GM18907 (cell line): ENCODE measurements around the gene TWSG1.

Source experiments
- ATAC-seq: cut with Tn5 transposase; IDR thresholded peaks from one replicate; pipeline ENCODE4 v1.9.1; 2021; ENCODE audit warnings: mild to moderate bottlenecking, moderate library complexity; ENCODE audit not compliant: unreplicated experiment

TWSG1 gene

DNA sequence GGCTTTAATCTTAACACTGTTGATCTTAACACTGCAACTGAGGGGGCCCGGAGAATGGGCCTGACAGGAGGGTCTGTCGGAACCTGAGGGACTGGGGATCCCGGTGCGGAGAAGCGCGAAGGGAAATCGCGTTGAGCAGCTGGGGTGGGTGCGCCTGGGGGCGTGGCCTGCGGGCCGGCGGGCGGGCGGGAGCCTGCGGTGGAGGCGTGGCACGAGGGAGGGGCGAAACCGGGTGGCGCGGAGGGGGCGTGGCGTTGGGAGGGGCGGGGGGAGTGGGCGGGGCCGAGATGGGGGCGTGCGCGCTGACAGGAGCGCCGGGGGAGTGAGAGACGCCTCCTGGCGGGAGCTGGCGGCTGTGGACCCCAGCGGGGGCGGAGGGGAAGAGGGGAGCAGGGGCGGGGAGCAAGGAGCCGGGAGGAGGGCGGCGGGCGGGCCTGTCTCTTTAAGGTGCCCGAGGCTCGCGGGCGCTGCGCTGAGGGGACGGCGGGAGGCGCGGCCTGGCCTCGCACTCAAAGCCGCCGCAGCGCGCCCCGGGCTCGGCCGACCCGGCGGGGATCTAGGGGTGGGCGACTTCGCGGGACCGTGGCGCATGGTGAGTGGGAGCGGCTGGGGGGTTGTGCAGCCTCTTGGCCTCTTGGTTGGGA is at the start of gene TWSG1:
TWSG1 (plus strand) TSS at position 445 of the 644 bp plus-strand sequence. CDS start 2,457 bp downstream, outside the sequence.
- peak; percentile 81 for ATAC-seq

DNA sequence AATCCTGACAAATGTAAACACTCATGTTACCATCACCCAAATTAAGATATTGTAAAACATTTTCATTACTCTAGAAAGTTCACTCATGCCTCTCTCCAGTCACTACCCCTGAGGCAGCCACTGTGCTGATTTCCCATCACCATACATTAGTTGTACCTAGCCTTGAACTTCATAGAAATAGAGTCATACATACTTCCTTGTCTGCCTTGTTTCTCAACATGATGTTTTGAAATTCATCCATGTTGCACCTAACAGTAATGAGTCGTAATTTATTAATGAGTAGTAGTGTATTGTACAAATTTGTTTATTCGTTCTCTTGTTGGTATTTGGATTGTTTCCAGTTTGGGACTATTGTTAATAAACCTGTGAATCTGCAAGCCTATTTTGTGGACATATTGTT is 49.0 kb upstream of the TWSG1 start:
- ATAC-seq, result no peak

DNA sequence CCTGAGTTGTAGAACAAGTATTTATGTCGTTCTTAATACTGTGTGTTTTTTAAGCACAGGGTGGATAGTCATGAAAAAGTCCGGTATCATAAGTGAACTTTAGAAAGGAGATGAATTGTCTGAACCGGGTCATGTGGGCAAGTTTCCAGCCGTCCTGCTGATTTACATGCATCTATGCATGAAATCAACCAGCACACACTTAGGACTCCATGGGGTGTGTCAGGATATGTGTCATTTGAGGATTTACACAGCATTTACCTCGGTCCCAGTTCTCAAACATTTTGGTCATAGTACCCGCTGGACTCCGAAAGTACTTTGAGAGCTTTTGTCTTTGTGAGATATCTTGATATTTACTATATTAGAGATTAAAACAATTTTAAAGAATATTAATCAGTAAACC is 47.5 kb upstream of the TWSG1 start:
- no peak for ATAC-seq

DNA sequence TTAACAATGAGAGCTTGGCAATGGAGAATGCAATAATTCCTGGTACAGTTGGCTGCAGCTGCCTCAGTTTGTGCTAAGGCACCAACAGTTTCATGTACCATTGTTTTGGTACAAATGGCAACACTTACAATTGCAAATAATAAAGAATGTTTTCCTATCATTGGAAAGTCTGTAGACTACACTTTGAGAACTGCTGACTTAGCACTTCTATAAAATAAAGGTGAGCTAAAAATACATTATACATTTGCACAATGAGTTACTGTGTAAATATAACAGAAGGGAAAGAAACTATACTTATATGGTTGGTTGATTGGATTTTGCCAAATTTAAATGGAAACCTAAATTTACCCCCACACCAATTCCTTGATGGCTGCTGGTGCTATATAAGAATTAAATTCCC is 44.9 kb upstream of the TWSG1 start:
- ATAC-seq, result no peak

DNA sequence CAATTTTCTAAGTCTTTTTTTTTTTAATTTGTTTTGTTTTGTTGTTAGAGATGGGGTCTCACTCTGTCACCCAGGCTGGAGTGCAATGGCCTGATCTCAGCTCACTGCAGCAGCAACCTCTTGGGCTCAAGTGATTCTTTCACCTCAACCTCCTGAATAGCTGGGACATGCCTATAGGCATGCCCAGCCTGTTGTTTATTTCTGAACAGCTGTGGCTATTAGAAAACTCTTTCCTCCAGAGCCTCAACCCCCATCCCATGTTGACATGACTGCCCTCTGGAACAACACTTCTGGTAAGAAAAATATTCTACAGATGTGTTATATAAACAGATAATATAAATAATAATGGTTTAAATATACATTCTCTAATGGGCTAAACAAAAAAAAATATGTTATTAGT is 44.4 kb upstream of the TWSG1 start:
- ATAC-seq, result no peak

DNA sequence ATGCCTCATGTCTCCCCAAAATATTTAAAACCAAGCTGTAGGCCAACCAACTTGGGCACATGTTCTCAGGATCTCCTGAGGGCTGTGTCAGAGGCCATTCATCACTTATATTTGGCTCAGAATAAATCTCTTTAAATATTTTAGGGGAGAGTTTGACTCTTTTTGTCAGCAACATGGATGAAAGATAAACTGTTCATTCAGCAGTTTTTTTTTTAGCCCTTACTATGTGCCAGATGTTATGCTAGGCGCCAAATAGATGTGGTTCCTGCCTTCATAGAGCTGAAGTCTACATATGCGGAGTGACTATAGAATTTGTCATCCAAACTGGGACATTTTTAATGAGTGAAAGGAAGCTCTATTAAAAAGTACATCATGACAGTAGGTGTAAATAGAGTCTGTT is 42.5 kb upstream of the TWSG1 start:
- ATAC-seq, result no peak

DNA sequence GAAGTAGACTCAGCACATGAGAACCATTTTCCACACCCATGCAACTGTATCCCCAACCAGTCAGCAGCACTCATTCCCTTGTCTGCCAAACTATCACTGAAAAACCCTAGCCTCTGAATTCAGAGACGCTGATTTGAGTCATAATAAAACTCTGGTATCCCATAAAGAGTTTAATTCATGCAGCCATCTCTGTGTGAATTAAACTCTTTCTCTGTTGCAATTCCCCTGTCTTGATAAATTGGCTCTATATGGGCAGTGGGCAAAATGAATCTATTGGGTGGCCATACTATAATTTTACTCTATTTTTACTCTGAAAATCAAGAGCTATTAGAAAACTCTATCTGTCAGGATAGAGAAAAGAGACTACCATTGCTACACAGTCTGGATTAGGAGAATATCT is 40.6 kb upstream of the TWSG1 start:
- ATAC-seq, result no peak

DNA sequence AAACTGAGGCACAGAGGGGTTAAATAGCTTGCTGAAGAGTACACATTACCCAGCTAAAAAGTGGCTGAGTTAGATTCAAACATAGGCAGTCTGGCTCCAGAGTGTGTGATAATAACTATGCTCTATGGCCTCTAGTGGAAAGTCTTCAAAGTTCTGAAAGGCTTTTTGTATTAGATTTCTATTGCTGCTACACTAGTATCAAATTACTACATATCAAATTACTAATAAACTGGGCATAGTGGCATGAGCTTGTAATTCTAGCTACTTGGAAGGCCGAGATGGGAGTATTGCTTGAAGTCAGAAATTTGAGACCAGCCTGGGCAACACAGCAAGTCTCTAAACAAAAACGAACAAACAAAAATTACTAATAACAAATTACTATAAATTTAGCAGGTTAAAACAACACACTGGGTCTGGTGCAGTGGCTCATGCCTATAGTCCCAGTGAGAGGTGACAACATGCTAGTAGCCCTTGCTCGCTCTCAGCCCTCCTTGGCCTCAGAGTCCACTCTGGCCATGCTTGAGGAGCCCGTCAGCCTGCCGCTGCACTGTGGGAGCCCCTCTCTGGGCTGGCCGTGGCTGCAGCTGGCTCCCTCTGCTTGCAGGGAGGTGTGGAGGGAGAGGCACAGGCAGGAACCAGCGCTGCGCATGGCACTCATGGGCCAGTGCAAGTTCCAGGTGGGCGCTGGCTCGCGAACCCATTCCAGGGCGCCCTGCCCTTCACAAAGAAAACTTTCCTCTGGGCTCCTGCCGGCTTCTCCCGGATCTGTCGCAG is 38.2 kb upstream of the TWSG1 start:
- no peak for ATAC-seq

DNA sequence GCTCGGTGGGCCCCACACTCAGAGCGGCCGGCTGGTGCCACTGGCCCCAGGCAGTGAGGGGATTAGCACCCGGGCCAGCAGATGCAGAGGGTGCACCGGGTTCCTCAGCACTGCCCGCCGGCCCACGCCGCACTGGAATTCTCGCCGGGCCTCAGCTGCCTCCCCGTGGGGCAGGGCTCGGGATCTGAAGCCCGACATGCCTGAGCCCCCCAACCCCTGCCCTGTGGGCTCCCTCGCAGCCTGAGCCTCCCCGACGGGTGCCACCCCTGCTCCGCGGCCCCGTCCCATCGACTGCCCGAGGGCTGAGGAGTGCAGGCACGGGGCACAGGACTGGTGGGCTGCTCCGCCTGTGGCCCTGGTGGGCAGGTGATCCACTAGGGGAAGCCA is 37.6 kb upstream of the TWSG1 start:
- ATAC-seq, result no peak

DNA sequence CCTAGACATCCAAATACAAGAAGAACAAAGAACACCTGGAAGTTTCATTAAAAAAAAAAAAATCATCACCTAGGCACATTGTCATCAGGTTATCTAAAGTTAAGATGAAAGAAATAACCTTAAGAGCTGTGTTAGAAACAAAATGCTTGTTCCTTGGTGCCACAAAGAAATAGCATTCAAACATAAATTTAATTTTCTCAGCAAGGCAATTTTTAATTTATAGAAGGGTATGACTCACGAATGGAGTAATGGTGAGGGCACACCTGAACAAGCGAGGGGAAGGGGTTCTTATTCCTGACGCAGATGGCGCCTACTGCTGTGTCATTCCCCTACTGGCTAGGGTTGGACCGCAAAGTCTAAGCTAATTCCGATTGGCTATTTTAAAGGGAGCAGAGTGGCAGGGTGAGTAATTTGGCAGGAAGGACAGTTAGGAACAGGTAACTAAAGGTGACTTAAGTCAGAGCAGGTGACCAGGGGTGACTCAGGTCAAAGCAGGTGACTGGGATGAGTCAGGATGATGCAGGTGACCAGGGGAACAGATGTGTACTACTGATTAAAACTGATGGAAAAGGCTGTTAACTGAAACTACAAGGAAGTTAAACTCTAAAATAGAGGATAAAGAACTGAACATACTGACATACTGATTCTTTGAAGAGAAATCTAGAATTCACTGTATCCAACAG is 30.0 kb upstream of the TWSG1 start:
- ATAC-seq, result no peak

DNA sequence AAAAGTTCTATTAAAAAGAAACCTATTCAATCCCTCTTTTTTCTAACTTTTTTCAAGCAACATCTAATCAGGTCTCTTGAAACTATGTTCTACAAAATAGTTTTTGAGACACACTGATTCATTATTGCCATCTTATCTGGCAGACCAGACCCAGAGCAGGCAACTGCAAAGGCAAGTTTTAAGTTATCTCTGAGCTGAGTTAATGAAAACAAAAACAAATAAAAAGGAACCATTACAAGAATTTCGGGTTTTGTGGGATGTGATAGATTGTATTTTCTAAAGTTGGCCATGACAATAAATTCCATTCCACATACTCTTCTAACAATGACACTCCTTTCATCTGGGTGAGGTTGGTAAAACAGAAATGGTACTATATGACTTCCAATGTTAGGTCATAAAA is 15.2 kb upstream of the TWSG1 start:
- ATAC-seq, result no peak

DNA sequence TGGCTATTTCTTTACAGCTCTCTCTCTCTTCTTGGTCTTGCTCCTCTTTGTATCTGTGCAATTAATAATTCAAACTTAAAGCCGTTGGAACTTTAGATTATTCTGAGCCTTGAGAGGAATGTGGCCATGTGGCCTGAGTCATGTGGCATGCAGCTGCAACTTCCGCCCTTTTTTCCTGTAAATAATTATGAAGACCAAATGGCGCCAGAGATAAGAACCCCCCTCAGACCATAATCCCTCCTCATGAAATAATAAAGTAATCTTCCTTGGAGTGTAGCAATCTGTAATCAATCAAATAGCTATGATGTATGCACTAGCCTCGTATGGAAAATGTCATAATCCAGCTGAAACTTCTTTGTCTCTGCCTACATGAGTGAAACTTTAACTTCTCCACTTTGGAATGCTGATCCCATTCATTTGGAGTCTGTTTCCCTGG is 13.5 kb upstream of the TWSG1 start:
- ATAC-seq, result no peak

DNA sequence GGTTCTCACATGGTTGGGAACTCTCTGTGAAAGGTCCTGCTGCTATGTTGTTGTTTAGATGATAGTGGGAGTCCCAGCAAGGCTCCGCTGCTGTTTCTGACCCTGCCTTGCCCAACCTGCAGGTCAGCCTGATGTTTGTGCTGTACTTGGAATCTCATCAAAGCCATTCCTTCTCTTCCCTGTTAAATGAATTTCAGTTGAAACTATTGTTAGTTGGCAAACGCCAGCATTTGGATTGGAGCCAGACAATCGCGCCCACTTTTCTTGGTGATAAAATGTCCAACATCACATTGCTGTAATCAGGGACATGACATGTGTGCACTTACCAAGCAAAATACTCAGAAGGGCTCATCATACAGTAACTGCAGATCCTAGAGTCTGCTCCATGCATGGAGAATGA is 12.8 kb upstream of the TWSG1 start:
- ATAC-seq, result no peak

DNA sequence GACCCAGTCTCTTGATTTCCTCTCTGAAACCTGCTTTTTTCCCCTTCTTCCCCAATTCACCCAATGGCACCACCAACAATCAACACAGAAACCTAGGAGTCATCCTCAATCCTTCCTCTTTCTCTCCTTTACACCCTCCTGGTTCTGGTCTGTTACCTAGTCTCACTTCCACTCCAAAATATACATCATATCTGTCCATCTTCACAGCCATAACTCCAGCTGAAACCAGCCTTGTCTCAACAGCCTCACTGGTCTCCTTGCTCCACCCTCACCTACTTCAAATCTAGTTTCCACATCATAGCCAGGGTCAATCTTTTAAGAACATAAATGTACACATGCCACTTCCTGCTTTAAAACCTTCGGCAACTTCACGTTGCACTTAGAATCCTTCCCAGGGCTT is 11.8 kb upstream of the TWSG1 start:
- no peak for ATAC-seq

DNA sequence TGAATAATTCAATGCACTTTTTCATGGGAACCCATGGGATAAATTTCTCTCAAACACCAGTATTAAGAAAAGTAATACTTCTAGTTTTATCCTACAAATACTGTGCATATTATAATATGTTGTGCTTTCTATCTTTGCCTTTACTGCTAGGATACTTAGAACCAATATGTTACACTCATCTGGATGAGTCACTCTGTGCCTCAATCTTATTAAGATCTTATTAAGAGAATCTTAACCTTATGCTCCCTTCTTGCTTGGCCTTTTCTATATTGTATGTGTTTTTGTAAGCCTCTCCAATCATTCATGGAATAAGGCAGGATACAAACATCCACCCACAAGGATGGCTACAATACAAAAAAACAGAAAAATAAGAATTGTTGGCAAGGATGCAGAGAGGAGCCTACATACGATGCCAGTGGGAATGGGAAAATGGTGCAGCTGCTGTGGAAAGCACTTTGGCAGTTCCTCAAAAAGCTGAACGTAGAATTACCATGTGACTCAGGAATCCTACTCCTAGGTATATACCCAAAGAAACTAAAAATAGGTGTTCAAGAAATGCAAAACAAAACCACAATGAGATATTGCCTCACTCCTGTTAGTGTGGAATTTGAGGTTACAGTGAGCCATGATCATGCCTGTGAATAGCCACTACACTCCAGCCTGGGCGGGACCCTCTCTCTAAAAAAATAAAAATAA is 10.7 kb upstream of the TWSG1 start:
- no peak for ATAC-seq

DNA sequence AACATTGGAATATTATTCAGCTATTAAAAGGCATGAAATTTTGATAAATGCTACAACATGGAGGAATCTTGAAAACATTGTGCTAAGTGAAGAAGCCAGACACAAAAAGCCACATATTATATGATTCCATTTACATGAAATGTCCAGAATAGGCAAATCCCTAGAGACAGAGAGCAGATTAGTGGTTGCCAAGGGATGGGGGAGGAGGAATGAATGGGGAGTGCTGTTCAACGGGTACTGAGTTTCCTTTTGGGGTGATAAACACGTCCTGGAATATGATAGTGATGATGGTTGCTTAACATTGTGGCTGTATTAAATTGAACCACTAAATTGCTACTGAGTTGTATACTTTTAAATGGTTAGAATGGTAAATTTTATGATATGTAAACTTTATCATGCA is 8.9 kb upstream of the TWSG1 start:
- no peak for ATAC-seq

DNA sequence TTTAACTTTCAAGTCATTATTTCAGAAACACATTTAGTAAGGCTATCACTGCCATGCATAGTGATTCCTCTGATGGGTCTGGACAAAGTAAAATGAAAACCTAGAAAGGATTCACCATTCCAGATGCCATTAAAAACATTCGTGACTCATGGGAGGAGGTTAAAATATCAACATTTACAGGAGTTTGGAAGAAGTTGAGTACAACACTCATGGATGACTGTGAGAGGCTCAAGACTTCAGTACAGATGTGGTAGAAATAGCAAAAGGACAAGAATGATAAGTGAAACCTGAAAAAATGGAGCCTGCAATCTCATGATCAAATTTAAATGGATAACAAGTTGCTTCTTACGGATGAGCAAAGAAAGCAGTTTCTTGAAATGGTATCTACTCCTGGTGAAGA is 5.8 kb upstream of the TWSG1 start:
- ATAC-seq, result no peak

DNA sequence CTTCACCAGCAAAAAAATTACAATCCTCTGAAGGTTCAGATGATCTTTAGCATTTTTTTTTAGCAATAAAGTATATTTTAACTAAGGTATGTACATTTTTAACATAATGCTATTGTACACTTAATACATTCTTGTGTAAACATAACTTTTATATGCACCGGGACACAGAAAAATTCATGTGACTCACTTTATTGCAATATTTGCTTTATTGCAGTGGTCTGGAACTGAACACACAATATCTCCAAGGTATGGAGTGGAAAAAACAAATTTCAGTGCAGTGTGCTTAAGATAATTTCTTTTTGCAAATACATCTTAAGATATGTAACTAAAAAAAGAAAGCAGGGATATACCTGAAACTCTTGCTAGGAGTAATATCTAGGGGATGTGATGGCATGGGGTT is 5.1 kb upstream of the TWSG1 start:
- no peak for ATAC-seq

DNA sequence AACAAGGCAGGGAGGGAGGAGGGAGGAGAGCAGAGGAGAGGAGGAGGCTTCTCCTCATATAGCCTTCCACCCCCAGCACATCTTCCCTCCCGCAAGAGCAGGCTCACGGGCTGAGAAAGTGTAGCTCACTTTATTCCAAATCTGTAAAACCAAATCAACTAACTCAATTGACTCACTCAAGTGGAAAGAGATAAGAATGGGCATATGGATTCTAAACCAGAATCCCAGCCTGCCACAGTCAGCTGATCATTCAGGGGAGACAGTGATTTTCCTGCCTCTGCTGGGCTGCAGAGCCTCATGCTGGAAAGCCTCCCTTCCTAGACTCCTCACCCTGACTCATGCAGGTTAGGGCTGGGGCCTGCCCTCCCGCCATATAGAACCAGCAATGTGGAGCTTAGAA is 4.2 kb upstream of the TWSG1 start:
- no peak for ATAC-seq

DNA sequence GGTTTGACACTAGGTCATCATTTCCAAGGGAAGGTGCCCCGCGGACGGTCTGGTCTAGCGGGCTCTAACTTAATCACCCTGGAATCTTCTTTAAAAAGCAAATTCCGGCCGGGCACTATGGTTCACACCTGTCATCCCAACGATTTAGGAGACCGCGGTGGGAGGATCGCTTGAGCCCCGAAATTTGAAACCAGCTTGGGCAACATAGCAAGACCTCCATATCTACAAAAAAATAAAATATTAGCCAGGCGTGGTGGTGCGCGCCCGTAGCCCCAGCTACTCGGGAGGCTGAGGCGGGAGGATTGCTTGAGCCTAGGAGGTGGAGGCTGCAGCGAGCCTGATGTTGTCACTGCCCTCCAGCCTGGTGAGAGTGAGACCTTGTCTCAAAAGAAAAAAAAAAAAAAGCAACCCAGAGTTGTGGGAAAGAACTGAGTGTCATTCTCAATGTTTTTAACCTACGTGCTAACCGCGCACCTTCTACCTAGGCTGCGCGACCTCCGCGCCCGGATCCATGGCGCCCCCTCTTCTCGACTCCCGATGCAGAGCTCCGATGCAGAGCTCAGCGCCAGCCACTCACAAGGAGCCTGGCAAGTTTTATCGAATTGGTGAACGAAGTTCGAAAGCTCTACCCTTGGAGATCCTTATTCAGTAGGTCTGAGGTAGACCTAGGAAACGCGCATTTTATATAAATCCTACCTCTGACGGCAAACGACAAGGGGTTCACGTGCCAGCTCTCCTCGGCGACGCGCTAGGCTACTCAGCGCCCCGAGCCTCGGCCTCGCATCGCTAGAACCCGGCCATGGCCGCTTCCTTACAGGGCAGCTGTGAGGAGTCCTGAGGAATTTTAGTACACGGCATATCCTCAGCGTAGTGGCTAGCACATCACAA is 888 bp upstream of the TWSG1 start:
- ATAC-seq, result peak; percentile 41
